HepG2 (cell line): ENCODE measurements around the gene EPN2. TPM values are rescaled to one million over a fixed set of nuclear protein-coding genes. Genes with fewer than 3 reads are reported as not detected.

Source experiments
- ASH2L ChIP-seq: fragments of 300-600, 200-600 bp; sonication (generic); IDR thresholded peaks from 2 replicates; pipeline ENCODE4 v1.7.0; 2017; ENCODE audit warnings: low read depth, mild to moderate bottlenecking, moderate library complexity, mixed read lengths, low read length; ENCODE audit not compliant: insufficient read length
- CHD2 ChIP-seq: IDR thresholded peaks from 2 replicates; pipeline ENCODE4 v1.6.1; 2011; ENCODE audit warnings: low read depth, low read length, improper control_type of control experiment
- HBP1 ChIP-seq: IDR thresholded peaks from 2 replicates; pipeline ENCODE4 v1.6.1; 2016; ENCODE audit warnings: low read depth, control low read depth
- HOXA7 ChIP-seq: sonication (generic); formaldehyde crosslinking; IDR thresholded peaks from 2 replicates; pipeline ENCODE4 v1.8.1; 2022; ENCODE audit warnings: mild to moderate bottlenecking, missing genetic modification reagents, moderate library complexity
- JUNB ChIP-seq: sonication (generic); formaldehyde crosslinking; IDR thresholded peaks from 2 replicates; pipeline ENCODE4 v1.8.0; 2022; ENCODE audit warnings: missing genetic modification reagents, mild to moderate bottlenecking, borderline replicate concordance
- MXD1 ChIP-seq: sonication (generic); formaldehyde crosslinking; IDR thresholded peaks from 2 replicates; pipeline ENCODE4 v1.4.0; 2020; ENCODE audit warnings: mild to moderate bottlenecking, missing genetic modification reagents
- MYC ChIP-seq: sonication (generic); formaldehyde crosslinking; IDR thresholded peaks from 2 replicates; pipeline ENCODE4 v1.9.0; 2021; ENCODE audit warnings: missing genetic modification reagents, borderline replicate concordance
- NFATC3 ChIP-seq: sonication (generic); formaldehyde crosslinking; IDR thresholded peaks from 2 replicates; pipeline ENCODE4 v1.5.1; 2020; ENCODE audit warnings: mild to moderate bottlenecking, missing genetic modification reagents
- PHF8 ChIP-seq: sonication (generic); formaldehyde crosslinking; IDR thresholded peaks from 2 replicates; pipeline ENCODE4 v1.5.0; 2020; ENCODE audit warnings: missing genetic modification reagents
- SMAD9 ChIP-seq: sonication (generic); formaldehyde crosslinking; IDR thresholded peaks from 2 replicates; pipeline ENCODE4 v1.5.1; 2020; ENCODE audit warnings: mild to moderate bottlenecking, missing genetic modification reagents
- ZC3H13 ChIP-seq: sonication (generic); formaldehyde crosslinking; IDR thresholded peaks from 2 replicates; pipeline ENCODE4 v1.8.1; 2023; ENCODE audit warnings: mild to moderate bottlenecking, missing genetic modification reagents, moderate library complexity
- ZHX2 ChIP-seq, 2 experiments: sonication (generic) in 1 of 2; formaldehyde crosslinking in 1 of 2; IDR thresholded peaks; 2 replicates each; pipeline versions ENCODE4 v1.6.1 to v1.9.0; 2014 to 2022; ENCODE audit warnings: antibody characterized with exemption in 1 of 2, borderline replicate concordance in 1 of 2, inconsistent platforms in 1 of 2, low read depth in 1 of 2, missing genetic modification reagents in 1 of 2
- ZKSCAN1 ChIP-seq: fragments of 150-350 bp; IDR thresholded peaks from 2 replicates; pipeline ENCODE4 v1.6.1; 2014; ENCODE audit warnings: low read length
- ZMAT5 ChIP-seq: sonication (generic); formaldehyde crosslinking; IDR thresholded peaks from 2 replicates; pipeline ENCODE4 v1.5.0; 2020; ENCODE audit warnings: mild to moderate bottlenecking, low read depth, missing genetic modification reagents, borderline replicate concordance
- ZNF343 ChIP-seq: sonication (generic); formaldehyde crosslinking; IDR thresholded peaks from 2 replicates; pipeline ENCODE4 v1.4.0; 2020; ENCODE audit warnings: mild to moderate bottlenecking, missing genetic modification reagents
- ZNF354B ChIP-seq: sonication (generic); formaldehyde crosslinking; IDR thresholded peaks from 2 replicates; pipeline ENCODE4 v1.8.0; 2022; ENCODE audit warnings: mild to moderate bottlenecking, missing genetic modification reagents
- ZNF484 ChIP-seq: sonication (generic); formaldehyde crosslinking; IDR thresholded peaks from 2 replicates; pipeline ENCODE4 v1.5.1; 2020; ENCODE audit warnings: mild to moderate bottlenecking, low read depth, missing genetic modification reagents, borderline replicate concordance
- ZNF557 ChIP-seq: sonication (generic); formaldehyde crosslinking; IDR thresholded peaks from 2 replicates; pipeline ENCODE4 v1.4.0; 2020; ENCODE audit warnings: missing genetic modification reagents
- ZNF597 ChIP-seq: sonication (generic); formaldehyde crosslinking; IDR thresholded peaks from 2 replicates; pipeline ENCODE4 v1.5.0; 2020; ENCODE audit warnings: missing genetic modification reagents
- polyA plus RNA-seq, 8 experiments: library from polyadenylated mRNA; depleted of rRNA in 3 of 8; stranded (reverse) in 7 of 8; unstranded in 1 of 8; fragments of >200 nt; fragmentation: Illumina TruSeq in 4 of 8; extraction: Trizol in 4 of 8; gene quantifications; 2 replicates each; pipeline versions ENCODE4 v1.2.1 to v1.2.3, GENCODE V29; 2011 to 2016; ENCODE audit warnings: low read depth in 4 of 8, missing spikeins in 1 of 8, mixed read lengths in 1 of 8; ENCODE audit not compliant: insufficient read depth in 1 of 8
- total RNA-seq, 5 experiments: library from RNA; depleted of rRNA; stranded (reverse); fragments of >200 nt; fragmentation: Illumina TruSeq; extraction: Trizol; gene quantifications; 2 replicates each; pipeline ENCODE4 v1.2.3, GENCODE V29; 2016; ENCODE audit warnings: low read depth in 1 of 5

EPN2 gene
- total and polyA plus RNA-seq, 2 of the 13 experiments (the other 11 are each of a cell fraction or from before 2014, with no cell fraction given), result 7.8 to 19.2 TPM

DNA sequence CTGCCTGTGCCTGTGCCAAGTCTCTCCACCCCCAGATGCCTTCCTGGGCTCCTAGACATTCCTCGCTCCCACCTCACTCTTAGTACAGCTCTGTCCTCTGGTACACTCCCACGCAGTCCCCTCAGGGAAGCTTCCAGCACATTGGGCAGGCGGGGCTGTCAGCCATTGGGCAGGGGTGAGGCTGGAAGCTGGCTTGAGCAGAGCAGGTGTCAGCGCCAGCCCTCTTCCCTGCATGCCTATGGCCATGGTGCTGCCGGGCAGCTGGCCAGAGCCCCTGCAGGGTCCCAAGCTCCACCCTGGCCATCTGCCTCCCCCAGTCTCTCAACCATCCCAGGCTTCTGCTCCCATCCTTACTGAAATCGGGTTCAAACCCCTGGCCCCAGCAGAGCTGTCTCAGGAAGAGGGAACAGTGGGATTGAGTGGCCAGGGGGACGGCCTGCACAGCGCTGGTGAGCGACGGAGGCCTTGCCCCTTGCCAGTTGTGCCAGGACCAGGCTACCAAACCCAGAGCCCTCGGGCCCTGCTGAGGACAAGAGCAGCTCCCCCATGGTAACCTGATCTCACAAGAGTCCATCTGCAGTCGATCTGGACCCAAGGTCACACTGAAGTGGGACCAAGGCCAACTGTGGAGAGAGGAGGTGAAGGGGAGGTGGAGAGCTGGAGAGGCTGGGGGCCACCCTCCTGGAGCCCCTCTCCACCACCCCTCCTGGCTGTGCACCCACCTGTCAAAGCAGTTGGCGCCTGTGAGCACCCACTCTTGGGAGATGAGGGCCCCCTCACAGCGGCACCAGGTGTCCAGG, 127.7 kb downstream of the EPN2 start (continued):
- TF ChIP-seq HBP1, result no peak
- no peak for TF ChIP-seq NFATC3 (CRISPR knock-in tag)
- TF ChIP-seq HOXA7 (CRISPR knock-in tag), result no peak
- no peak for TF ChIP-seq MXD1 (CRISPR knock-in tag)
- no peak for TF ChIP-seq ZNF343
- TF ChIP-seq SMAD9 (CRISPR knock-in tag), result no peak
- TF ChIP-seq MYC (CRISPR knock-in tag), result no peak
- TF ChIP-seq ZNF484 (CRISPR knock-in tag), result no peak
- TF ChIP-seq ZC3H13 (CRISPR knock-in tag), result no peak
- no peak for TF ChIP-seq ZNF354B (CRISPR knock-in tag)
- TF ChIP-seq ASH2L, result no peak
- TF ChIP-seq ZMAT5, result no peak
- no peak for TF ChIP-seq ZKSCAN1
- TF ChIP-seq CHD2, result no peak
- TF ChIP-seq PHF8, result 0 out of 2 replicates have a peak, but pooled peaks have one; percentile 20
- TF ChIP-seq ZHX2 (IDR thresholded peaks at IDR 0.05; ENCODE audit: low read depth), result no peak
- no peak for TF ChIP-seq ZHX2 (CRISPR knock-in tag; IDR thresholded peaks at IDR 0.05; ENCODE audit: borderline replicate concordance)
- TF ChIP-seq ZNF557, result no peak
- no peak for TF ChIP-seq JUNB (CRISPR knock-in tag)
- no peak for TF ChIP-seq ZNF597 (CRISPR knock-in tag)
